Gastrocnemius medialis (tissue), 4 donors: Measurements from ENCODE around the gene WASHC3.

Source experiments
- CTCF ChIP-seq, 5 experiments: fragments of 450-650 bp in 3 of 5; fragments of 200-600 bp in 2 of 5; sonication (generic) in 2 of 5; IDR thresholded peaks in 4 of 5; conservative IDR thresholded peaks in 1 of 5; 1 replicate in 4 of 5; 2 replicates in 1 of 5; pipeline ENCODE4 v1.5.1; 2016 to 2019; ENCODE audit warnings: antibody characterized with exemption in 5 of 5, mild to moderate bottlenecking in 3 of 5, moderate library complexity in 3 of 5
- POLR2A ChIP-seq, 2 donors: fragments of 450-650 bp; IDR thresholded peaks; one replicate each; pipeline ENCODE4 v1.6.1; 2017; ENCODE audit warnings: antibody characterized with exemption in 2 of 2, mild to moderate bottlenecking in 2 of 2, moderate library complexity in 2 of 2

DNA sequence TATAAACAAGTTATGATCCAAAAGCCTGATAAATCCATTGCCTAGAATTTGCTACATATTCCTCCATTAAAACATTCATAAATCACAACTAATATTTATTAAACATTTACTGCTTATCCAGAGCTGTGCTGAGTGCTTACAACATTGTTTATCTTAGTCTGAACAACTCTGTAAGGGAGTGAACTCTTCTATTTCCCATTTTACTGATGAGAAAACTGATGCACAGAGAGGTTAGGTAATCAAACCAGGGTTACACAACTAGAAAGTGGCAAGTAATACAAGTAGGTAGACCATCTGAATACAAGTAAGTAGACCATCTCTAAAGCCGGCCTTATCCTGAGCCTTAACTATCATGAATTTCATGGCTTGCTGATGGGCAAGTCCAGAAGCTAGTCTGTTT, 39.5 kb downstream of the WASHC3 start:
- TF ChIP-seq CTCF (IDR thresholded peaks at IDR 0.05 in 4 of 5, conservative IDR thresholded peaks at IDR 0.05 in 1 of 5) (no peak), POLR2A (IDR thresholded peaks at IDR 0.05) (no peak)
